Pancreas (tissue), 10 donors: ENCODE data around the gene PFAS. TPM values are rescaled to one million over a fixed set of nuclear protein-coding genes. Genes with fewer than 3 reads are reported as not detected.

Source experiments
- ATAC-seq, 4 donors: fragments of 200-7000 bp; cut with Tn5 transposase; one replicate each; pipeline versions ENCODE4 v1.8.0 to v1.9.1; 2020; ENCODE audit warnings: mild to moderate bottlenecking in 4 of 4, moderate library complexity in 4 of 4
- DNase-seq, 6 donors: peaks; one replicate each; pipeline ENCODE4 v3.0.0-alpha.2; 2020
- FAIRE-seq: peaks from 2 replicates; lab custom pipeline; 2012; peaks lifted over from hg19 to GRCh38; lab: Jason Lieb, UNC
- H3K27ac ChIP-seq, 4 donors: fragments of 200-600 bp; sonication (generic); 1 replicate in 3 of 4; 2 replicates in 1 of 4; pipeline versions ENCODE4 v1.5.0 to v1.8.0; 2020
- H3K27me3 ChIP-seq, 4 donors: fragments of 200-600 bp; one replicate each; pipeline ENCODE4 v1.8.0; 2021
- H3K36me3 ChIP-seq, 3 donors: fragments of 200-600 bp; sonication (generic) in 1 of 3; one replicate each; pipeline versions ENCODE4 v1.5.0 to v1.8.0; 2020 to 2021
- H3K4me1 ChIP-seq, 3 donors: fragments of 200-600 bp; one replicate each; pipeline ENCODE4 v1.8.0; 2021
- H3K4me3 ChIP-seq, 4 donors: fragments of 200-600 bp; sonication (generic) in 2 of 4; one replicate each; pipeline versions ENCODE4 v1.5.0 to v1.8.0; 2020 to 2021
- H3K9me3 ChIP-seq, 4 donors: fragments of 200-600 bp; one replicate each; pipeline ENCODE4 v1.8.0; 2021
- WGBS, 2 donors: extraction: QIAGEN DNeasy Blood & Tissue Kit; methylation state at CpG; one replicate each; pipeline ENCODE4 v1.1.7; 2013; 5-methylcytosine and 5-hydroxymethylcytosine counted together
- intact Hi-C, 3 donors: fragments of 100-400 bp; cut with DNase I; formaldehyde crosslinking; loops; one replicate each; pipeline versions ENCODE4 v1.11.1 to v1.14.2; 2022
- polyA plus RNA-seq, 2 donors: library from polyadenylated mRNA; stranded (reverse); fragments of 200-250 nt; gene quantifications; one replicate each; pipeline ENCODE4 v1.2.3, GENCODE V29; 2013
- total RNA-seq, 6 donors: library from RNA; stranded (reverse); fragmentation: NEBNext Ultra II Directional in 4 of 6; extraction: Animal tissue kit (Norgen Biotek cat#: 25700) in 4 of 6; gene quantifications; one replicate each; pipeline versions ENCODE4 v1.2.1 to v1.2.4, GENCODE V29; 2021 to 2023
- TF ChIP-seq, protein P1 (sequence below), 4 donors: fragments of 200-600 bp; sonication (generic) in 3 of 4; IDR thresholded peaks; one replicate each; pipeline versions ENCODE4 v1.5.0 to v1.8.0; 2021; ENCODE audit warnings: antibody characterized with exemption in 4 of 4
- donor health status: healthy with polysubstance abuse.
- donor health status: DM: no; HTN: no; CAD: no; lungs with moderate emphysema.
- donor health status: DM: no; HTN: no; CAD: no.
- donor health status: control.
- donor health status: control.
- donor health status: Bipolar disorder and iron deficiency.
- donor health status: DM: yes; HTN: yes; CAD: no.
- donor health status: DM: no; HTN: no; CAD: no.
- donor health status: DM: no; HTN: no; CAD: no.
- donor health status: DM: yes; HTN: yes; CAD: no.

Gene PFAS
- total and polyA plus RNA-seq, 8 donors, result 11.5 to 21.4 (median 18.7) TPM

DNA sequence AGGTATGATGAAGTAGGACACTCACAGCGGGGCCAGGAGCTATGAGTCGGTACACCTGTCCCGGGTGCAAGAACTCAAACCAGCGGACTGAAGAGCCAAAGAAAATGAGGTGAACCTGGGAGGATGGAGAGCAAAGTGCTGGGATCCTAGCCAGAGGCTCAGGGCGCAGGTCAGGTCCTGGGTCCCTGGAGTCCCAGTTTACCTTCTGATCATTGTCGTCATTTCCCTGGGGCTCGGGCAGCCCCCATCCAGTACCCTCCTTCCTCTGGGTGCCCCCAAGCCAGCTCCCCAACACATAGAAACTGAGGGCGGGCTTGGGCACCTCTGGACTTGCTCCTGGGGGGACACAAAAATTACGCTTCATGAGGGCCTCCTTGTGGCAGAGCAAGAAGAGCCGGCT is 17.4 kb upstream of the PFAS start:
- no peaks in the 10 kb centered on the region for H3K4me1 ChIP-seq
- no peaks in the 10 kb centered on the region for H3K9me3 ChIP-seq
- no peak for DNase-seq
- no peak for FAIRE-seq
- no peak overlapping the region for H3K4me3 ChIP-seq
- H3K36me3 ChIP-seq, result peaks cover 0 to 85% (median 42%) of the 10 kb centered on the region in 3 donors
- TF ChIP-seq, protein P1, sequence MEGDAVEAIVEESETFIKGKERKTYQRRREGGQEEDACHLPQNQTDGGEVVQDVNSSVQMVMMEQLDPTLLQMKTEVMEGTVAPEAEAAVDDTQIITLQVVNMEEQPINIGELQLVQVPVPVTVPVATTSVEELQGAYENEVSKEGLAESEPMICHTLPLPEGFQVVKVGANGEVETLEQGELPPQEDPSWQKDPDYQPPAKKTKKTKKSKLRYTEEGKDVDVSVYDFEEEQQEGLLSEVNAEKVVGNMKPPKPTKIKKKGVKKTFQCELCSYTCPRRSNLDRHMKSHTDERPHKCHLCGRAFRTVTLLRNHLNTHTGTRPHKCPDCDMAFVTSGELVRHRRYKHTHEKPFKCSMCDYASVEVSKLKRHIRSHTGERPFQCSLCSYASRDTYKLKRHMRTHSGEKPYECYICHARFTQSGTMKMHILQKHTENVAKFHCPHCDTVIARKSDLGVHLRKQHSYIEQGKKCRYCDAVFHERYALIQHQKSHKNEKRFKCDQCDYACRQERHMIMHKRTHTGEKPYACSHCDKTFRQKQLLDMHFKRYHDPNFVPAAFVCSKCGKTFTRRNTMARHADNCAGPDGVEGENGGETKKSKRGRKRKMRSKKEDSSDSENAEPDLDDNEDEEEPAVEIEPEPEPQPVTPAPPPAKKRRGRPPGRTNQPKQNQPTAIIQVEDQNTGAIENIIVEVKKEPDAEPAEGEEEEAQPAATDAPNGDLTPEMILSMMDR (IDR thresholded peaks at IDR 0.05), result no peak
- H3K27me3 ChIP-seq, result no peaks in the 10 kb centered on the region
- ATAC-seq, result no peak
- WGBS, 2 donors, result 95 to 97% methylated on average over 10 of the region's 10 CpGs
- H3K27ac ChIP-seq, result no peak overlapping the region
- intact Hi-C loops, result no loop called here

DNA sequence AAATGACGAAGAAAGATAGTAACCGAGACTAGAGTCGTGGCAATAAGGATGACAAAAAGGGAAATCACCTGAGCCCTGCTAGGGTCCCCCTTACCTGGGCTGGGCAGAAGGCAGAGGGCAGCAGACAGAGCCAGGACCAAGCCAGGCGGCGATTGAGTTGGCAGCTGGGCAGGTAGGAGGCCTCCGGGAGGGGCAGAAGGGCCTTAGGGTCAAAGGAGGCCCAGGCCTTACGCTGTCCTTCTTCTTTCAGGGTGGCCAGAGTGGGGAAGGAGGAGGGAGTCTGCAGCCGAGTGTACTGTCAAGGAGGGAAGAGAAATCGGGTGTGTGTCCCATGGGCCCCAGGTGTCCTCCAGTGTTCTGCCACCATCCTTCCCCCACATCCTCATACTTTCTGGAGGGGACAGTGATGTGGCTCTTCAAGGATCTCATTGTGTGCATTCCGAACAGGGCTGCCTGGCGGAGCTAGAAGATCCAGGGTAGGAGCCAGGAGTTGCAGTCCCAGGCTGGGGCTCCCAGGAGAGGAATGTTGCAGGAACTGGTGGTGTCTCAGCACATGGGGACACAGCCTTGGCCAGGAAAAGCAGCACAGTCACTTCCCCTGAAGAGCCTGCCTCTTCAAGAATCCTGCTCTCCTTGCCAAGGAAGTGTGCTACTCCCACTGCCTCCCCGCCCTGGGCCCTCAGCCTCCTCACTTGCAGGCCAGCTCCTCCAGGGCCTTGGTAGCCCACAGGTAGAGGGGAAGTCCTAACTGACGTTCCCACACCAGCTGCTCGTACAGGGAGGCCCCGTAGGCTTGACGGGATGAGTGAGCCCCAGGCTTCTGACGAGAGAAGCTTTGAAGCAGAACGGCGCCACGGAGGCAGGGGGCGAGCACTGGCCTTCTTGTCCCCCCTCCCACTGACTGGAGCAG is 14.5 kb upstream of the PFAS start:
- H3K36me3 ChIP-seq, result peaks cover 0 to 79% (median 42%) of the 10 kb centered on the region in 3 donors
- H3K4me3 ChIP-seq, result no peak overlapping the region
- FAIRE-seq (no peak), DNase-seq (no peak), ATAC-seq (no peak)
- H3K27me3 ChIP-seq, result no peaks in the 10 kb centered on the region
- H3K4me1 ChIP-seq, result no peaks in the 10 kb centered on the region
- H3K9me3 ChIP-seq, result no peaks in the 10 kb centered on the region
- WGBS, 2 donors, result 91 to 95% methylated on average over 20 to 21 of the region's 21 CpGs
- intact Hi-C loops, result no loop called here
- H3K27ac ChIP-seq, result no peak overlapping the region
- TF ChIP-seq, protein P1 (IDR thresholded peaks at IDR 0.05), result no peak

DNA sequence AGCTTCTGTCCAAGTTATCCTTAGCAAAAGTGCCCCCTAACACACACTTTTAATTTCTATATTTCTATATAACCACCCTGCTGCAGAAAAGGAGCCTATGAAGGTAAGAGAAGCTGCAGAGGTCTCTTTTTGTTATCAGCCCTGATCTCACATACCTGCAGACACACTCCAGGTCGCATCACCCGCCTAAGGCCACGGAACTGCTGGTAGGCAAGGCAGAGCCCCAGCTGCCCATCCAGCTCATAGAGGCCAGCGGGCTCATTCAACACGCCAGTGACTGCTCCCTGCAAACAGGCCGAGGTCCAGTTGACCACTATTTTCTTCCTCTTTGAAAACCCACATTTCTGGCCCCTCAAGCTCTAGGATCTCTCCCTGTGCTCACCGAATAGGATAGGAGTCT is 13.4 kb upstream of the PFAS start:
- Histone ChIP-seq H3K27me3 (no peaks in the 10 kb centered on the region), H3K36me3 (peaks cover 0 to 69% (median 39%) of the 10 kb centered on the region in 3 donors), H3K4me1 (no peaks in the 10 kb centered on the region), H3K4me3 (no peak overlapping the region), H3K9me3 (no peaks in the 10 kb centered on the region), H3K27ac (no peak overlapping the region)
- 91 to 98% methylated on average over 7 of the region's 7 CpGs for WGBS, 2 donors
- FAIRE-seq, result no peak
- no peak for ATAC-seq
- intact Hi-C loops, result no loop called here
- no peak for DNase-seq
- TF ChIP-seq, protein P1 (IDR thresholded peaks at IDR 0.05), result no peak

DNA sequence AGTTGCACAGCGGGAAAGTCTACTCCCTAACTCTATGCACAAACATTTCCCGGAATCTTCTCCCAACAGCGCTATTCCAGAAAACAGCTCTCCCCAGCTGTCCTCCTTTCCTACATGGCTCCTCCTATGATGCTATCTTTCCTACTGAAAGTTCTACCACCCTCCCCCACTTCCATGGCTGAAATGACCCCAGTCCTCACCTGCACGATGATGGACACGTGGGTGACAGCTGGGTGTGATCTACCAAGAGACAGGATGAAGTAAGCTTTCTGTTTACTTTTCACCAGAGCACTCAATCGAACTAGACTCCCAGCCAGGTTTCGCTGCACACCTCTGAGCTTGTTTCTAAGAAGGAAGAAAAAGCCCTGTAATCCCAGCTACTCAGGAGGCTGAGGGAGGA is 11.9 kb upstream of the PFAS start:
- no peaks in the 10 kb centered on the region for H3K27me3 ChIP-seq
- TF ChIP-seq, protein P1 (IDR thresholded peaks at IDR 0.05), result no peak
- WGBS, 2 donors, result 80 to 86% methylated on average over 7 of the region's 7 CpGs
- ATAC-seq (peak in 1 of 4 donors; percentile 32), DNase-seq (no peak), FAIRE-seq (no peak)
- H3K4me3 ChIP-seq, result no peak overlapping the region
- H3K9me3 ChIP-seq, result no peaks in the 10 kb centered on the region
- no peaks in the 10 kb centered on the region for H3K4me1 ChIP-seq
- peaks cover 0 to 55% (median 26%) of the 10 kb centered on the region in 3 donors for H3K36me3 ChIP-seq
- H3K27ac ChIP-seq, result no peak overlapping the region
- intact Hi-C loops, result no loop called here

DNA sequence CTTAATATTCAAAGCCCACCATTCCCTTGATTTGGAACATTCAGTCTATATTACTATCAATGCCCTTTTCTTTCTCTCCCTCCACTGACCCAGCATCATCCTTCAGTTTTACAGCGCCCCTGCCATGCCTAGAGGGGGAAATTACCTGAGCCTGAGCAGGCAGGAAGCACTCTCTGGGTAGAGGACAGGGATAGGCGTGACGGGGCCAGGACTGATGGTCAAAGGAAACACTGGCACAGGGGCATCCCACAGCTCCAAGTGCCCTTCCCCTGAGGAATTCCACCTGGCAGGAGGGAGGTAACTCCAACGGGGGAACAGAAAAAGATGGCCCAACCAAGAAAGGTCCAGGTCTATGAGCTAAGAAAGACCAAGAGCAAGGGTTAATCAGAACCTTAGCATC is 11.2 kb upstream of the PFAS start:
- peaks cover 0 to 48% (median 25%) of the 10 kb centered on the region in 3 donors for H3K36me3 ChIP-seq
- WGBS, 2 donors, result 84 to 86% methylated on average over 4 of the region's 4 CpGs

More for the DNA sequence above, 11.2 kb upstream of the PFAS start:
- FAIRE-seq (no peak), ATAC-seq (no peak), DNase-seq (no peak)
- Histone ChIP-seq H3K9me3 (no peaks in the 10 kb centered on the region), H3K27ac (no peak overlapping the region), H3K4me3 (no peak overlapping the region), H3K4me1 (no peaks in the 10 kb centered on the region), H3K27me3 (no peaks in the 10 kb centered on the region)
- intact Hi-C loops, result no loop called here
- TF ChIP-seq, protein P1 (IDR thresholded peaks at IDR 0.05), result no peak
